Ovary (tissue), 3 donors: ENCODE measurements around the gene MRLN.

Experiments
- EP300 ChIP-seq: sonication (generic); formaldehyde crosslinking; IDR thresholded peaks from one replicate; pipeline ENCODE4 v1.6.1; 2017; ENCODE audit warnings: antibody characterized with exemption
- POLR2A ChIP-seq: fragments of 450-650 bp; IDR thresholded peaks from one replicate; pipeline ENCODE4 v1.6.1; 2017; ENCODE audit warnings: antibody characterized with exemption, mild to moderate bottlenecking, moderate library complexity
- TF ChIP-seq, protein P1 (sequence below), 3 donors: fragments of 450-650 bp in 2 of 3; fragments of 200-600 bp in 1 of 3; IDR thresholded peaks; one replicate each; pipeline versions ENCODE4 v1.5.1 to v1.8.0; 2016 to 2022; ENCODE audit warnings: antibody characterized with exemption in 3 of 3, mild to moderate bottlenecking in 1 of 3
- donor health status: DM: no; HTN: no; CAD: no.

DNA sequence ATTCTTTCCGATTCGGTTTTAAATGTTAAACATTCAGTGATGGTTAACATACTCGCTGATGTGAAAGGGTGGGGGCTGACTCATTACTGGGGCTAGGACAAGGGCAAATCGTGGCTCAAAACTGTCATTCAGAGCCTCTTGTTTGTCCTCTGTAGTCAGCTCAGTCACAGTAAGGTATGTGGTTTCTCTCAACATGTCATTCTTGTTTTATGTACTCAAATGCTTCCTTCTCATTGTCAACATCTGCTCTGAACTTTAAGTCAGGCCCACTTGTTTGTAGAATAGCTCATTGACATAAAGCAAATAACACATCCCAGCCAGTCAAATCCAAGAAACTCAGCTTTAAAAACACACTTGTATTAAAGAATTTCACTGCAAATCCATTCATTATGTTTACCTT is 50.9 kb downstream of the MRLN start:
- TF ChIP-seq EP300 (no peak), POLR2A (no peak)
- TF ChIP-seq, protein P1, sequence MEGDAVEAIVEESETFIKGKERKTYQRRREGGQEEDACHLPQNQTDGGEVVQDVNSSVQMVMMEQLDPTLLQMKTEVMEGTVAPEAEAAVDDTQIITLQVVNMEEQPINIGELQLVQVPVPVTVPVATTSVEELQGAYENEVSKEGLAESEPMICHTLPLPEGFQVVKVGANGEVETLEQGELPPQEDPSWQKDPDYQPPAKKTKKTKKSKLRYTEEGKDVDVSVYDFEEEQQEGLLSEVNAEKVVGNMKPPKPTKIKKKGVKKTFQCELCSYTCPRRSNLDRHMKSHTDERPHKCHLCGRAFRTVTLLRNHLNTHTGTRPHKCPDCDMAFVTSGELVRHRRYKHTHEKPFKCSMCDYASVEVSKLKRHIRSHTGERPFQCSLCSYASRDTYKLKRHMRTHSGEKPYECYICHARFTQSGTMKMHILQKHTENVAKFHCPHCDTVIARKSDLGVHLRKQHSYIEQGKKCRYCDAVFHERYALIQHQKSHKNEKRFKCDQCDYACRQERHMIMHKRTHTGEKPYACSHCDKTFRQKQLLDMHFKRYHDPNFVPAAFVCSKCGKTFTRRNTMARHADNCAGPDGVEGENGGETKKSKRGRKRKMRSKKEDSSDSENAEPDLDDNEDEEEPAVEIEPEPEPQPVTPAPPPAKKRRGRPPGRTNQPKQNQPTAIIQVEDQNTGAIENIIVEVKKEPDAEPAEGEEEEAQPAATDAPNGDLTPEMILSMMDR (IDR thresholded peaks at IDR 0.05): no peak
